HepG2 (cell line): ENCODE measurements around the gene DNAAF6. TPM values are rescaled to one million over a fixed set of nuclear protein-coding genes. Genes with fewer than 3 reads are reported as not detected.

ENCODE experiments used
- GTF3A ChIP-seq: sonication (generic); formaldehyde crosslinking; conservative IDR thresholded peaks from 2 replicates; pipeline ENCODE4 v1.4.0; 2020; ENCODE audit warnings: mild to moderate bottlenecking, missing genetic modification reagents
- TOE1 ChIP-seq: sonication (generic); formaldehyde crosslinking; IDR thresholded peaks from 2 replicates; pipeline ENCODE4 v1.4.0; 2020; ENCODE audit warnings: mild to moderate bottlenecking, missing genetic modification reagents
- ZBTB3 ChIP-seq: sonication (generic); formaldehyde crosslinking; IDR thresholded peaks from 2 replicates; pipeline ENCODE4 v1.4.0; 2020; ENCODE audit warnings: low read depth, mild to moderate bottlenecking, moderate library complexity, missing genetic modification reagents, borderline replicate concordance
- ZIK1 ChIP-seq: sonication (generic); formaldehyde crosslinking; IDR thresholded peaks from 2 replicates; pipeline ENCODE4 v1.5.0; 2020; ENCODE audit warnings: mild to moderate bottlenecking, low read depth, missing genetic modification reagents, borderline replicate concordance
- ZNF253 ChIP-seq: sonication (generic); formaldehyde crosslinking; IDR thresholded peaks from 2 replicates; pipeline ENCODE4 v1.8.0; 2022; ENCODE audit warnings: mild to moderate bottlenecking, missing genetic modification reagents, borderline replicate concordance
- ZNF772 ChIP-seq: sonication (generic); formaldehyde crosslinking; IDR thresholded peaks from 2 replicates; pipeline ENCODE4 v1.5.0; 2020; ENCODE audit warnings: mild to moderate bottlenecking, missing genetic modification reagents
- polyA plus RNA-seq, 8 experiments: library from polyadenylated mRNA; depleted of rRNA in 3 of 8; stranded (reverse) in 7 of 8; unstranded in 1 of 8; fragments of >200 nt; fragmentation: Illumina TruSeq in 4 of 8; extraction: Trizol in 4 of 8; gene quantifications; 2 replicates each; pipeline versions ENCODE4 v1.2.1 to v1.2.3, GENCODE V29; 2011 to 2016; ENCODE audit warnings: low read depth in 4 of 8, missing spikeins in 1 of 8, mixed read lengths in 1 of 8; ENCODE audit not compliant: insufficient read depth in 1 of 8
- total RNA-seq, 5 experiments: library from RNA; depleted of rRNA; stranded (reverse); fragments of >200 nt; fragmentation: Illumina TruSeq; extraction: Trizol; gene quantifications; 2 replicates each; pipeline ENCODE4 v1.2.3, GENCODE V29; 2016; ENCODE audit warnings: low read depth in 1 of 5
- TF ChIP-seq, protein P1 (sequence below): sonication (generic); formaldehyde crosslinking; IDR thresholded peaks from 2 replicates; pipeline ENCODE4 v1.5.1; 2020; ENCODE audit warnings: mild to moderate bottlenecking, missing genetic modification reagents, moderate library complexity
- TF ChIP-seq, protein P2 (sequence below): IDR thresholded peaks from 2 replicates; pipeline ENCODE4 v1.6.1; 2016; ENCODE audit warnings: missing genetic modification reagents, missing compliant biosample characterization
- TF ChIP-seq, protein P3 (sequence below): sonication (generic); formaldehyde crosslinking; IDR thresholded peaks from 2 replicates; pipeline ENCODE4 v1.4.0; 2020; ENCODE audit warnings: low read depth, mild to moderate bottlenecking, missing genetic modification reagents

Gene DNAAF6
- total and polyA plus RNA-seq, 2 of the 13 experiments (the other 11 are each of a cell fraction or from before 2014, with no cell fraction given) = not detected

DNA sequence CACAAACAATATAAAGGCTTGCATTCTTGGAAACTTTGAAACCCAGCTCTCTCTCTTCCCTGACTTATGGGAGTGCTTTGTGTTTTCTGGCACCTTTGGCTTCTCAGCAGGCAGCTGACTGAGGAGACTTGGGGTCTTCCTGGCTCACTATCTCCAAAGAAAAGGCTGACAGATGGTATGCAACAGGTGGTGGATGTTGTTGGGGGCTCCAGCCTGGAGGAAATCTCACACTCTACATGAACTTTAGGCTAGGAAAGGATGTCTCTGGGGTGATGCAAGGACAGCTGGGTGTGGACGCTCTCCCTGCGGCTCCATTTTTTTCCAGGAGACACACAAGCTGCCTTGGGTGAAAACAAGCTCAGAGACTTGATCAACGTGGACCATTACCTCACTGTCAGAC lies 67.4 kb downstream of the DNAAF6 start (continued):
- TF ChIP-seq, protein P1, sequence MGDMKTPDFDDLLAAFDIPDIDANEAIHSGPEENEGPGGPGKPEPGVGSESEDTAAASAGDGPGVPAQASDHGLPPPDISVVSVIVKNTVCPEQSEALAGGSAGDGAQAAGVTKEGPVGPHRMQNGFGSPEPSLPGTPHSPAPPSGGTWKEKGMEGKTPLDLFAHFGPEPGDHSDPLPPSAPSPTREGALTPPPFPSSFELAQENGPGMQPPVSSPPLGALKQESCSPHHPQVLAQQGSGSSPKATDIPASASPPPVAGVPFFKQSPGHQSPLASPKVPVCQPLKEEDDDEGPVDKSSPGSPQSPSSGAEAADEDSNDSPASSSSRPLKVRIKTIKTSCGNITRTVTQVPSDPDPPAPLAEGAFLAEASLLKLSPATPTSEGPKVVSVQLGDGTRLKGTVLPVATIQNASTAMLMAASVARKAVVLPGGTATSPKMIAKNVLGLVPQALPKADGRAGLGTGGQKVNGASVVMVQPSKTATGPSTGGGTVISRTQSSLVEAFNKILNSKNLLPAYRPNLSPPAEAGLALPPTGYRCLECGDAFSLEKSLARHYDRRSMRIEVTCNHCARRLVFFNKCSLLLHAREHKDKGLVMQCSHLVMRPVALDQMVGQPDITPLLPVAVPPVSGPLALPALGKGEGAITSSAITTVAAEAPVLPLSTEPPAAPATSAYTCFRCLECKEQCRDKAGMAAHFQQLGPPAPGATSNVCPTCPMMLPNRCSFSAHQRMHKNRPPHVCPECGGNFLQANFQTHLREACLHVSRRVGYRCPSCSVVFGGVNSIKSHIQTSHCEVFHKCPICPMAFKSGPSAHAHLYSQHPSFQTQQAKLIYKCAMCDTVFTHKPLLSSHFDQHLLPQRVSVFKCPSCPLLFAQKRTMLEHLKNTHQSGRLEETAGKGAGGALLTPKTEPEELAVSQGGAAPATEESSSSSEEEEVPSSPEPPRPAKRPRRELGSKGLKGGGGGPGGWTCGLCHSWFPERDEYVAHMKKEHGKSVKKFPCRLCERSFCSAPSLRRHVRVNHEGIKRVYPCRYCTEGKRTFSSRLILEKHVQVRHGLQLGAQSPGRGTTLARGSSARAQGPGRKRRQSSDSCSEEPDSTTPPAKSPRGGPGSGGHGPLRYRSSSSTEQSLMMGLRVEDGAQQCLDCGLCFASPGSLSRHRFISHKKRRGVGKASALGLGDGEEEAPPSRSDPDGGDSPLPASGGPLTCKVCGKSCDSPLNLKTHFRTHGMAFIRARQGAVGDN = no peak
- no peak for TF ChIP-seq ZNF772 (CRISPR knock-in tag)
- TF ChIP-seq ZBTB3 = no peak
- TF ChIP-seq ZIK1 (CRISPR knock-in tag) = no peak
- TF ChIP-seq TOE1 = no peak
- no peak for TF ChIP-seq ZNF253
- TF ChIP-seq, protein P2, sequence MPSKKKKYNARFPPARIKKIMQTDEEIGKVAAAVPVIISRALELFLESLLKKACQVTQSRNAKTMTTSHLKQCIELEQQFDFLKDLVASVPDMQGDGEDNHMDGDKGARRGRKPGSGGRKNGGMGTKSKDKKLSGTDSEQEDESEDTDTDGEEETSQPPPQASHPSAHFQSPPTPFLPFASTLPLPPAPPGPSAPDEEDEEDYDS = no peak
- TF ChIP-seq, protein P3, sequence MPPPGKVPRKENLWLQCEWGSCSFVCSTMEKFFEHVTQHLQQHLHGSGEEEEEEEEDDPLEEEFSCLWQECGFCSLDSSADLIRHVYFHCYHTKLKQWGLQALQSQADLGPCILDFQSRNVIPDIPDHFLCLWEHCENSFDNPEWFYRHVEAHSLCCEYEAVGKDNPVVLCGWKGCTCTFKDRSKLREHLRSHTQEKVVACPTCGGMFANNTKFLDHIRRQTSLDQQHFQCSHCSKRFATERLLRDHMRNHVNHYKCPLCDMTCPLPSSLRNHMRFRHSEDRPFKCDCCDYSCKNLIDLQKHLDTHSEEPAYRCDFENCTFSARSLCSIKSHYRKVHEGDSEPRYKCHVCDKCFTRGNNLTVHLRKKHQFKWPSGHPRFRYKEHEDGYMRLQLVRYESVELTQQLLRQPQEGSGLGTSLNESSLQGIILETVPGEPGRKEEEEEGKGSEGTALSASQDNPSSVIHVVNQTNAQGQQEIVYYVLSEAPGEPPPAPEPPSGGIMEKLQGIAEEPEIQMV (CRISPR knock-in tag) = no peak
- TF ChIP-seq GTF3A (CRISPR knock-in tag) = no peak
